ENCODE measurements around the gene PROX2. TPM values are rescaled to one million over a fixed set of nuclear protein-coding genes. Genes with fewer than 3 reads are reported as not detected.

PROX2 gene
- polyA plus RNA-seq, 3 donors = 0.03 TPM; not detected in 2

DNA sequence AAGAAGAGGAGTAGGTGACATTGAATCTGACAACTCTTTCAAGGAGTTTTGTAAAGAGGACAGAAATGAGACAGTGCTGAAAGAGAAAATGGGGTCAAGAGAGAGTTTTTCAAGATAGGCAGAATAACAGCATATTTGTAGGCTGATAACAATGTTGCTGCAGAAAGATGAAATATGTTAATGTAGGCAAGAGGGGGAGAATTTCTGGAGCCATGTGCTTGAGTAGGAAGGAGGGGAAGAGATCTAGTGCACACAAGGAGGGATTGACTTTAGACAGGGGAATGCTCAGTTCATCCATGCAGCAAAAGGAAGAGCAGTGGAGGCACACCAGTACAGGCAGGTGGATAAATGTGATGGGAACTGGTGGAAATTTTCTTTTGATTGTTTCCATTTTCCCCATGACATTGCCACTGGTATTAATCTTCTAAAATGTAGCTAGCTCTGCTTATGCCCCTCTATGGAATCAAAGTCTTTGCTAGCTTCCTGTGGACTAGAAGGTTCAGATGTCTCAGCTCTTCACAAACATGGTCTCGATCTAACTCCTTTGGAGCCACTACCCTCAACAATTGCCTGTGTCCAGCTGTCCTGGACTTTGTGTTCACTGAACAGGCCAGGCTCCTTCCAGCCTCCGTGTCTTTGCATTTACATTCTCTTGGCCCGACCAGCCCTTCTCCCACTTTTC, 9.1 kb downstream of the PROX2 start:
- H3K27ac ChIP-seq (ENCODE audit: low read depth in 1 of 2, low read length in 2 of 2) = no peak overlapping the region
- peaks cover 26% of the 10 kb centered on the region for H3K4me1 Mint-ChIP-seq
- no peaks in the 10 kb centered on the region for H3K36me3 Mint-ChIP-seq
- no peaks in the 10 kb centered on the region for H3K27me3 ChIP-seq (ENCODE audit: control insufficient read depth in 2 of 2, insufficient read depth in 2 of 2, low read length in 2 of 2)
- intact Hi-C loops (cut with micrococcal nuclease) = loop anchor here in 1 of 2 donors (10.0 kb wide), 1 partner anchor 218 kb away; no protein-coding TSS in a partner anchor
- no peak overlapping the region for H3K4me2 ChIP-seq (replicated peaks; ENCODE audit: extremely low read depth, low read length, poor library complexity, severe bottlenecking)
- no peaks in the 10 kb centered on the region for H3K9me3 ChIP-seq (replicated peaks in 1 of 2; ENCODE audit: control insufficient read depth in 1 of 2, insufficient read depth in 1 of 2, low read length in 2 of 2)
- no peaks in the 10 kb centered on the region for H3K36me3 ChIP-seq (replicated peaks in 1 of 2; ENCODE audit: control insufficient read depth in 1 of 2, insufficient read depth in 2 of 2, low read length in 2 of 2)
- no peak overlapping the region for H3K27ac Mint-ChIP-seq
- no peaks in the 10 kb centered on the region for H4K20me1 ChIP-seq (ENCODE audit: insufficient read depth, low read length)
- no peaks in the 10 kb centered on the region for H3K27me3 Mint-ChIP-seq (ENCODE audit: low read depth in 3 of 3)
- DNase-seq = no peak
- H3K79me2 ChIP-seq (ENCODE audit: insufficient read depth, low read length) = no peaks in the 10 kb centered on the region
- 89% methylated on average over 3 of the region's 3 CpGs for WGBS (ENCODE audit: insufficient coverage)
- TF ChIP-seq, protein P1, sequence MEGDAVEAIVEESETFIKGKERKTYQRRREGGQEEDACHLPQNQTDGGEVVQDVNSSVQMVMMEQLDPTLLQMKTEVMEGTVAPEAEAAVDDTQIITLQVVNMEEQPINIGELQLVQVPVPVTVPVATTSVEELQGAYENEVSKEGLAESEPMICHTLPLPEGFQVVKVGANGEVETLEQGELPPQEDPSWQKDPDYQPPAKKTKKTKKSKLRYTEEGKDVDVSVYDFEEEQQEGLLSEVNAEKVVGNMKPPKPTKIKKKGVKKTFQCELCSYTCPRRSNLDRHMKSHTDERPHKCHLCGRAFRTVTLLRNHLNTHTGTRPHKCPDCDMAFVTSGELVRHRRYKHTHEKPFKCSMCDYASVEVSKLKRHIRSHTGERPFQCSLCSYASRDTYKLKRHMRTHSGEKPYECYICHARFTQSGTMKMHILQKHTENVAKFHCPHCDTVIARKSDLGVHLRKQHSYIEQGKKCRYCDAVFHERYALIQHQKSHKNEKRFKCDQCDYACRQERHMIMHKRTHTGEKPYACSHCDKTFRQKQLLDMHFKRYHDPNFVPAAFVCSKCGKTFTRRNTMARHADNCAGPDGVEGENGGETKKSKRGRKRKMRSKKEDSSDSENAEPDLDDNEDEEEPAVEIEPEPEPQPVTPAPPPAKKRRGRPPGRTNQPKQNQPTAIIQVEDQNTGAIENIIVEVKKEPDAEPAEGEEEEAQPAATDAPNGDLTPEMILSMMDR (IDR thresholded peaks at IDR 0.05) = no peak
- peaks cover 0 to 2% (median 0%) of the 10 kb centered on the region in 7 donors for H3K9me3 Mint-ChIP-seq
- no peak overlapping the region for H3K4me3 Mint-ChIP-seq
- H3K4me3 ChIP-seq (replicated peaks in 1 of 3; ENCODE audit: low read depth in 2 of 3, low read length in 3 of 3) = no peak overlapping the region
- no peak overlapping the region for H3K9ac ChIP-seq (ENCODE audit: insufficient read depth, low read length, poor library complexity, severe bottlenecking)
- no peak overlapping the region for H2AFZ ChIP-seq (ENCODE audit: insufficient read depth, low read depth, low read length, poor library complexity, severe bottlenecking)
- H3K4me1 ChIP-seq (ENCODE audit: control insufficient read depth in 1 of 2, insufficient read depth in 2 of 2, low read length in 2 of 2) = peaks cover 13 to 20% of the 10 kb centered on the region in 2 donors

GRCh38 chr14:74865156-74865555, 10.8 kb downstream of the PROX2 start:
- intact Hi-C loops (cut with micrococcal nuclease) = loop anchor here in 1 of 2 donors (10.0 kb wide), 1 partner anchor 220 kb away; no protein-coding TSS in a partner anchor
- Histone ChIP-seq H3K4me1 (ENCODE audit: control insufficient read depth in 1 of 2, insufficient read depth in 2 of 2, low read length in 2 of 2) (peaks cover 13 to 20% of the 10 kb centered on the region in 2 donors), H3K79me2 (ENCODE audit: insufficient read depth, low read length) (no peaks in the 10 kb centered on the region), H3K27ac (ENCODE audit: low read depth in 1 of 2, low read length in 2 of 2) (no peak overlapping the region), H3K9ac (ENCODE audit: insufficient read depth, low read length, poor library complexity, severe bottlenecking) (no peak overlapping the region), H3K27me3 (ENCODE audit: control insufficient read depth in 2 of 2, insufficient read depth in 2 of 2, low read length in 2 of 2) (no peaks in the 10 kb centered on the region), H4K20me1 (ENCODE audit: insufficient read depth, low read length) (no peaks in the 10 kb centered on the region), H3K9me3 (replicated peaks in 1 of 2; ENCODE audit: control insufficient read depth in 1 of 2, insufficient read depth in 1 of 2, low read length in 2 of 2) (no peaks in the 10 kb centered on the region), H3K4me3 (replicated peaks in 1 of 3; ENCODE audit: low read depth in 2 of 3, low read length in 3 of 3) (no peak overlapping the region), H3K4me2 (replicated peaks; ENCODE audit: extremely low read depth, low read length, poor library complexity, severe bottlenecking) (no peak overlapping the region), H3K36me3 (replicated peaks in 1 of 2; ENCODE audit: control insufficient read depth in 1 of 2, insufficient read depth in 2 of 2, low read length in 2 of 2) (no peaks in the 10 kb centered on the region), H2AFZ (ENCODE audit: insufficient read depth, low read depth, low read length, poor library complexity, severe bottlenecking) (no peak overlapping the region)
- H3K4me1 Mint-ChIP-seq = peaks cover 26% of the 10 kb centered on the region
- 80% methylated on average over 1 of the region's 5 CpGs for WGBS (ENCODE audit: insufficient coverage)
- H3K36me3 Mint-ChIP-seq = no peaks in the 10 kb centered on the region
- peaks cover 0 to 2% (median 0%) of the 10 kb centered on the region in 7 donors for H3K9me3 Mint-ChIP-seq
- DNase-seq = no peak
- H3K4me3 Mint-ChIP-seq = no peak overlapping the region
- H3K27me3 Mint-ChIP-seq (ENCODE audit: low read depth in 3 of 3) = no peaks in the 10 kb centered on the region
- TF ChIP-seq, protein P1 (IDR thresholded peaks at IDR 0.05) = no peak
- H3K27ac Mint-ChIP-seq = no peak overlapping the region

All from CD14-positive monocyte (primary cell).